ENCODE data around the gene CTBP1. TPM values are rescaled to one million over a fixed set of nuclear protein-coding genes. Genes with fewer than 3 reads are reported as not detected.
A peak's percentile ranks its signal among the peaks of the same experiment; 100 is the strongest.

Gene CTBP1
- total RNA-seq, 1 experiment from 2014 or later, result 136 TPM

DNA sequence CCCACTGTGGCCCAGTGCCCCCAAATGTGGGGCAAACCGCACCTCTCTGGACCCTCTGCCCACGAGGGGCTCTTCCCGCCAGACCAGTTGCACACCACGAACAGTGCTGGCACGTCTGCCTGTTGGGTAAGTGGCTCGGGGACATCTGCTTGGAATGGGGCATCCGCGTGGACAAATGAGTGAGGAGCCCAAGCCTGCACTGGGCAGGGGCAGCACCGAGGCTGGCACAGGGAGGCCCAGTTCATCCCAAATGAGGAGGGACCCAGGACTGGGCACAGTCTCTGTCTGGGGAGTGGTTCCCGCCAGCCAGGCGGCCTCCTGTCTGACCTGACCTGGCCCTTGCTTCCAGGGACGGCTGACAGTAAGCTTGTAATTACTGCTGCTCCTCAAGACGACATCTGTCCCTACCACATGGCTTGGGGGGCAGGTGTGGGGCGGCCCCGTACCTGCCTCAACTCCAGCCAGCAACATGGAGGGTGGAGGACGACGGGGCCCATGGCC is 79.7 kb downstream of the CTBP1 start:
- H4K5ac ChIP-seq (ENCODE audit: insufficient read length, low read depth, low read length), result no peak overlapping the region
- no peaks in the 10 kb centered on the region for H4K20me1 ChIP-seq (ENCODE audit: control insufficient read depth, insufficient read depth, insufficient read length)
- peaks cover 2 to 4% of the 10 kb centered on the region in 2 experiments; a peak in 3 of 5 replicates for H3K9me3 Mint-ChIP-seq
- no peak overlapping the region for H2BK5ac ChIP-seq (ENCODE audit: insufficient read length, low read length)
- H3K4ac ChIP-seq (ENCODE audit: low read depth, low read length), result no peak overlapping the region
- no peak overlapping the region for H4K8ac ChIP-seq (replicated peaks; ENCODE audit: insufficient read length, low read depth, low read length)
- H3K56ac ChIP-seq (ENCODE audit: insufficient read length, low read depth, low read length), result no peak overlapping the region
- H3K36me3 Mint-ChIP-seq (ENCODE audit: insufficient read depth in 1 of 3, low read depth in 3 of 3), result peaks cover 0 to 2% (median 1%) of the 10 kb centered on the region in 3 experiments; a peak in 3 of 7 replicates
- no peak overlapping the region for H3K27ac Mint-ChIP-seq
- no peak overlapping the region for H3K23ac ChIP-seq (ENCODE audit: insufficient read length, low read depth, low read length)
- peaks cover 4 to 10% of the 10 kb centered on the region in 2 experiments; a peak in 3 of 4 replicates for H3K4me1 Mint-ChIP-seq
- H3K9ac ChIP-seq (ENCODE audit: extremely low read depth, insufficient read length, low read length), result no peak overlapping the region
- DNase-seq, result no peak
- no peak overlapping the region for H3K27ac ChIP-seq (ENCODE audit: insufficient read length, low read depth, low read length)
- peaks cover 89% of the 10 kb centered on the region for H3K27me3 Mint-ChIP-seq (ENCODE audit: low read depth)
- H2BK12ac ChIP-seq (ENCODE audit: insufficient read length, low read depth, low read length), result no peak overlapping the region
- peak overlapping the region in 1 of 2 experiments; percentile 54; a peak in 1 of 5 replicates for H3K4me3 Mint-ChIP-seq
- H3K27me3 ChIP-seq (ENCODE audit: insufficient read depth, low read length), result peaks cover 48% of the 10 kb centered on the region; the same call in 1 of the 2 replicates
- no peaks in the 10 kb centered on the region for H3K79me1 ChIP-seq (ENCODE audit: insufficient read depth, low read depth, low read length, poor library complexity, severe bottlenecking)
- no peak overlapping the region for H4K91ac ChIP-seq (ENCODE audit: insufficient read length, low read depth, low read length)
- H2BK120ac ChIP-seq (ENCODE audit: low read depth, low read length, poor library complexity, severe bottlenecking), result no peak overlapping the region
- no peaks in the 10 kb centered on the region for H3K4me1 ChIP-seq (ENCODE audit: insufficient read depth, low read length)
- no CpG with 5 or more reads among the region's 17 CpGs for WGBS (ENCODE audit: extremely low coverage, insufficient read length, low lambda C conversion rate)
- H3K9me3 ChIP-seq (ENCODE audit: control insufficient read depth, low read depth, low read length), result no peaks in the 10 kb centered on the region
- H3K23me2 ChIP-seq (ENCODE audit: insufficient read length, low read depth, low read length, poor library complexity, severe bottlenecking), result peaks cover 11% of the 10 kb centered on the region
- no peak overlapping the region for H3K18ac ChIP-seq (ENCODE audit: insufficient read length, low read depth, low read length)
- no peak for TF ChIP-seq CTCF (conservative IDR thresholded peaks at IDR 0.05)
- no peak overlapping the region for H2BK15ac ChIP-seq (ENCODE audit: low read depth, low read length)
- no peak overlapping the region for H2BK20ac ChIP-seq (ENCODE audit: low read depth, low read length, poor library complexity, severe bottlenecking)
- no peak overlapping the region for H2AK5ac ChIP-seq (ENCODE audit: insufficient read length, low read length)
- no peak overlapping the region for H3K4me2 ChIP-seq (ENCODE audit: insufficient read depth, insufficient read length, low read length)
- H2AFZ ChIP-seq (ENCODE audit: low read length), result no peak overlapping the region
- no peak overlapping the region for H3T11ph ChIP-seq (ENCODE audit: low read length)
- no peaks in the 10 kb centered on the region for H3K79me2 ChIP-seq (ENCODE audit: insufficient read depth, low read length)
- no peak overlapping the region for H3K14ac ChIP-seq (ENCODE audit: insufficient read depth, low read length)

All from H9 (cell line).